Heart left ventricle (tissue), 13 donors: ENCODE measurements around the gene LIMK2.

Source experiments
- CTCF ChIP-seq, 12 donors: fragments of 200-600 bp; sonication (generic) in 4 of 12; IDR thresholded peaks; one replicate each; pipeline versions ENCODE4 v1.5.0 to v1.8.0; 2018 to 2022; ENCODE audit warnings: antibody characterized with exemption in 12 of 12, mild to moderate bottlenecking in 5 of 12
- POLR2A ChIP-seq, 2 donors: fragments of 450-650 bp; IDR thresholded peaks; one replicate each; pipeline ENCODE4 v1.6.1; 2017; ENCODE audit warnings: antibody characterized with exemption in 2 of 2, mild to moderate bottlenecking in 2 of 2, moderate library complexity in 2 of 2
- donor health status: ischemic (EF 13 %, LVEDD 7.1; RV severe dilation, severe dysfunction).
- donor health status: DM: no; HTN: yes; CAD: no.
- donor health status: DM: no; HTN: no; CAD: no.
- donor health status: ischemic (EF 25% LVEDD 6.9; RV normal size, moderate dysfunction).
- donor health status: ischemic (EF 25% LVEDD 5.7; RV mildly dilated, moderate dysfunction).
- donor health status: ischemic (EF 35%, LVEDD 5.7; RV mildly dilated, moderate dysfunction).
- donor health status: nonischemic (EF 11% LVEDD 7.7; RV severe dilation, severe dysfunction).
- donor health status: DM: yes; HTN: yes; CAD: no.
- donor health status: PGD.
- donor health status: ischemic (EF 29% LVEDD 5.4; RV normal size, mild dysfunction).
- donor health status: nonischemic (EF 23%, LVEDD 6.1; RV moderate dilation, normal function).

DNA sequence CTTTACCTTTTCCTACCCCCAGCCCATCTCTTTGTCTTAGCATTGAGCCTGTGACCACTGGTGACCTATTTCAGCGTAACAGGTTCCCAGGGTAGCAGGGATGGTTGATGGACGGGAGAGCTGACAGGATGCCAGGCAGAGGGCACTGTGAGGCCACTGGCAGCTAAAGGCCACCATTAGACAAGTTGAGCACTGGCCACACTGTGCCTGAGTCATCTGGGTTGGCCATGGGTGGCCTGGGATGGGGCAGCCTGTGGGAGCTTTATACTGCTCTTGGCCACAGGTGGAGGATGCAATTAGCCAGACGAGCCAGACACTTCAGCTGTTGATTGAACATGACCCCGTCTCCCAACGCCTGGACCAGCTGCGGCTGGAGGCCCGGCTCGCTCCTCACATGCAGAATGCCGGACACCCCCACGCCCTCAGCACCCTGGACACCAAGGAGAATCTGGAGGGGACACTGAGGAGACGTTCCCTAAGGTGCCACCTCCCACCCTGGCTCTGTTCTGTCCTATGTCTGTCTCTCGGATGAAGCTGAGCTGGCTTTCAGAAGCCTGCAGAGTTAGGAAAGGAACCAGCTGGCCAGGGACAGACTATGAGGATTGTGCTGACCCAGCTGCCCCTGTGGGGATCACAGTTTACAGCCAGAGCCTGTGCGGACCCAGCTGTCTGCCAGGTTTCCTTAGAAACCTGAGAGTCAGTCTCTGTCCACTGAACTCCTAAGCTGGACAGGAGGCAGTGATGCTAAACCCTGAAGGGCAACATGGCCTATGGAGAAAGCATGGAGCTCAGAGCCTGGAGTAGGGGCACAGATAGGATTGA, 50.4 kb downstream of the LIMK2 start:
- no peak for TF ChIP-seq CTCF (IDR thresholded peaks at IDR 0.05)
- TF ChIP-seq POLR2A (IDR thresholded peaks at IDR 0.05) = no peak
